ENCODE measurements around the gene AIF1. TPM values are rescaled to one million over a fixed set of nuclear protein-coding genes. Genes with fewer than 3 reads are reported as not detected.

AIF1 gene
- polyA plus RNA-seq, 1 donor, result 24.6 TPM

DNA sequence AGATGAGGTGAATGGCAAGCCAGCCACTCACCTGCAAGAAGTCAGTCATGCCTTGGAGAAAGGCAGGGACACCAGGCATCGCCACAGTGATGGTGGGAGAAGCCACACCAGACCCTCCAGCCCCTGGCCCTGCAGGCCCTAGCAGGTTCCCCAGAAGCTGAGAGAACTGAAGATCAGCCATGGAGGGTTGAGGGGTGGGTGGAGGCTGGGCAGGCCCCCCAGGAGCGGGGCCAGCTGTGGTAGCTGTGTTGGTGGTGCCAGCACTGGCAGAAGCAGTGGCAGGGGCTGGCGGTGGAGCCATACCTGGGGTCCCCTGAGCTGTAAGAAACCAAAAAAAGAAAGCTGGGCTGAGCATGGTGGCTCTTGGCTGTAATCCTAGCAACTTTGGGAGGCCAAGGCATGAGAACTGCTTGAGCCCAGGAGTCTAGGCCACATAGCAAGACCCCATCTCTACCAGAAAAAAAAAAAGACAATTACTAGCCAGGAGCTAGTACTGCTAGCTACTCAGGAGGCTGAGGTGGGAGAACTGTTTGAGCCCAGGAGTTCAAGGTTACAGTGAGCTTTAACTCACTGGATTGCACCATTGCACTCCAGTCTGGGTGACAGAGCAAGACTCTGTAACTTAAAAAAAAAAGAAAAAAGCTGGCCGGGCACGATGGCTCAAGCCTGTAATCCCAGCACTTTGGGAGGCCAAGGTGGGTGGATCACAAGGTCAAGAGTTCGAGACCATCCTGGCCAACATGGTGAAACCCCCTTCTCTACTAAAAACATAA, 27.9 kb downstream of the AIF1 start:
- DNase-seq, result no peak

DNA sequence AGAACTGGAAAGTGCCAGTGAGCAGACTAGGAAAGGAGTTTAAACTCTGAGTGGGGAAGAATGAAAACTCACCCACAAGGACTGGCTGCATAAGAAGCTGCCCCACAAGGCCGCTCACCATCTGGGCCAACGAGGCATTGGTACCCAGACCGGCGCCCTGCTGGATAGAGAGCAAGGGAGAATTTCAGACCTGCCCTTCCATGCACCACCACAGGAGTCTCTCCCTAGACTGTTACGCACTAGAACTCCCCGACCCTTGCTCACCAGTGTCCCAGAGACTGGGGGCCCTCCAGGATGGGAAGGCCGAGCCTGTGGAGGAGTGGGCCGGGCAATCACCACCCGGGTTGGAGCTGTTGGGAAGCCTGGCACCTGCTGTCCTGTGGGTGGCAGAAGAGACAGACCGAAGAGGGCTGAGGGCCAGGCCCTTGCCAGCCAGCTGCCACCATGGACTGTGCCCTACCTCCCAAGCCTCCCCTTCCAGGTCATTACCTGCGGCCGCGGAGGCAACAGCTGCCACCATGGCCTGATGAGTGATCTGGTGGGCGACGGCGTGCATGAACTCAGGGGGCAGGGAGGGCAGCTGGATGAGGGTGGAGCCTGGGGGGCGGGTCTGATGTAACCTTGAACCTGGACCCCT, 28.9 kb downstream of the AIF1 start:
- no peak for DNase-seq

DNA sequence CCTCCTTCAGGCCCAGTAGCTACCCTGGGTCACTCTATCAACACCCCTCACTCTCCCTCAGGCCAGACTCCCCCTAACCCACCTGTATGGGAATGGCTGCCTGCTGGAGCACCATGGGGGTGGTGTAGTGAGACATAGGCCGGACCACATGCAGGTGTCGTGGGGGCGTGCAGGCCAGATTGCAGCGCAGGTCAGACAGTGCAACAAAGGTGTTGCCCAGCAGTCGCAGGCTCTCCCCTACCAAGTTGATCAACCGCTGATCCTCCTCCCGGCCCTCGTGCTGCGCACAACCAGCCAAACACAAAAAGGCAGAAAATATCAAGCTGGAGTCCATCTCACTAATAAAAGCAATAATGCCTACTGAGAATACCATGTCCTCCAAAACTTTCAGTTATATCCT, 30.3 kb downstream of the AIF1 start:
- no peak for DNase-seq

DNA sequence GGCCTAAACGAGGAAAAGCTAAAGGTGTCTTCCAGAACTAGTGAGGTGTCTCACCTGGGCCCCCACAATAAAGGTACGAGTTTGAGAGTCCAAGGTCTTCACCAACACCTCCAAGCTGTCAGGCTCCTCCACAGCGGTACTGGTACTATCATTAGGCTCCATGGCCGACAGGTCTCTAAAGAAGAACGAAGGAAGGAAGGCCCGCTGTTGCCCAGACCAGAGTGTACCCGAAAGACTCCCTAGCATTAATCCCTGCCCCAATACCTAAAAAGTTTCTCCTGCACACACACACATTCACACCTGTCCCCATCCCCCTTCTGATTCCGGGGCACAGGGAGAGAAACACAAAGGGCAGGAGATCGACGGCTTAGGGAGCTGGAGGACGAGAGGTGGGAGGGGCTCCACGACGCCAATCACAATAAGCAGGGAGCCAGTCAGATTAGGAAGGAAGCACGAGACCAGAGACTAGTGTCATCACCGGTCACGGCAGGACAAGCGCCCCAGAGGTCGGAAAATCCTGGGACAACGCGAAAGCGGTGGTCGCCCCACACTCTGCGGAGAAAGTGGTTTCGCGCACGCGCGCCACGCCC, 36.7 kb downstream of the AIF1 start:
- peak; percentile 83 for DNase-seq

DNA sequence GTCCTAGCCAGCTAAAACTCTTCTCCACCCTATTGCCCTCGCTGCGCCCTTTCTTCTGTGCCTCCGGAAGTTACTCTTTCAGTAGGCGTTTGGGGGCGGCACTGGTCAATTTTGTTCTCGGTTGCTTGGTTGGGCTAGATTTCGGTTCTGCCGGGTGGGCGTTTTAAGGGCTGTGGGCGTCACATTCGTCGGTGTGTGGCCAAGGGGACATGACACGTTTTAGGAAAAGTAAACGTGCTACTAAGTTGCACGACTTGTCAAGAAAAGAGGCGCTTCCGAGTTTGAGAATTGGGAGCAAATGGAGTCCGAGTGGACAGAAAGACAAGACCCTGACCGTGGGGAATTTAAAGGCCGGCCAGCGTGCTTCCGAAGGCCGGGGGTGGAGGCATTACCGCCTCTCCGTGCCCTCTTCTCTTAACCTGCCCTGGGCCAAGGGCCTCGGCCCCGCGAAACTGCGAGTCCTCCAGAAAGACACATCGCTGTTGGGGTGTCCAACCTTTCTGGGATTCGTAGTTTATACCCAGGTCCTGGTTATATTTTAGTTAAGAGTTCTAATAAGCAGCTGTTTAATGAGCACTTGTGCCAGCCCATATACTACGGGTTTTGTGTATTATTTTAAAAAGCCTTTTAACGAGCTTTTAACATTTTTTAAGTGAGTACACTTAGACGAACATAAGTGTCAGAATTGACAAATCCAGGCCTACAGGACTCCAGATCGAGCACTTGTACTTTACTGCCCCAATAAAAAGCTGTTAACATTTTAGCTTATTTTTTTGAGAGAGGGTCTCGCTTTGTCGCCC, 38.1 kb downstream of the AIF1 start:
- no peak for DNase-seq

DNA sequence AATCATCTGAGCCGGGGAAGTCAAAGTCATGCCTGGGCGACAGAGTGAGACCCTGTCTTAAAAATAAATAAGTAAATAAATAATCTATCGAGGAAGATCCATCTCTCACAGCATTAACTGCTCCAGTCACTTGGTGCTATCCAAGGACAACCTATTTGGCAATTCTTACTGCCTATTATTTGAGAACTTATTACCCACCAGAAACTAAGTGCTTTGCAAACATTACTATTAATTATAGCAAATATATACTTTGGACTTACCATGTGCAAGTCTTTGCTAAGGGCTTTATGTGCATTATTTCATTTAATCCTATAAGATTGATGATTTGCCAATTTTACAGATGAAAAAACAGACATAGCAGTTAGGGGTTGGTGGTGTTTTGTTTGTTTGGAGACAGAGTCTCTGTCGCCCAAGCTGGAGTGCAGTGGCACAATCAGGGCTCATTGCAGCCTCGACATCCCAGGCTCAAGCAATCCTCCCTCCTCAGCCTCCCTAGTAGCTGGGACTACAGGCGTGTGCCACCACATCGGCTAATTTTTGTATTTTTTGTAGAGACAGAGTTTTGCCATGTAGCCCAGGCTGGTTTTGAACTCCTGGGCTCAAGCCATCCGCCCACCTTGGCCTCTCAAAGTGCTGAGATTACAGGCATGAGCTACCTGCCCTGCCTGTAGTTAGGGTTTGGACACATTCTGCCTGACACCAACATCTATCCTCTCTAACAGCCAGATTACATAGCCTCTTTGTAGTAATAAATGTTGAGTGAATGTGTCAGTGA, 39.7 kb downstream of the AIF1 start:
- no peak for DNase-seq

DNA sequence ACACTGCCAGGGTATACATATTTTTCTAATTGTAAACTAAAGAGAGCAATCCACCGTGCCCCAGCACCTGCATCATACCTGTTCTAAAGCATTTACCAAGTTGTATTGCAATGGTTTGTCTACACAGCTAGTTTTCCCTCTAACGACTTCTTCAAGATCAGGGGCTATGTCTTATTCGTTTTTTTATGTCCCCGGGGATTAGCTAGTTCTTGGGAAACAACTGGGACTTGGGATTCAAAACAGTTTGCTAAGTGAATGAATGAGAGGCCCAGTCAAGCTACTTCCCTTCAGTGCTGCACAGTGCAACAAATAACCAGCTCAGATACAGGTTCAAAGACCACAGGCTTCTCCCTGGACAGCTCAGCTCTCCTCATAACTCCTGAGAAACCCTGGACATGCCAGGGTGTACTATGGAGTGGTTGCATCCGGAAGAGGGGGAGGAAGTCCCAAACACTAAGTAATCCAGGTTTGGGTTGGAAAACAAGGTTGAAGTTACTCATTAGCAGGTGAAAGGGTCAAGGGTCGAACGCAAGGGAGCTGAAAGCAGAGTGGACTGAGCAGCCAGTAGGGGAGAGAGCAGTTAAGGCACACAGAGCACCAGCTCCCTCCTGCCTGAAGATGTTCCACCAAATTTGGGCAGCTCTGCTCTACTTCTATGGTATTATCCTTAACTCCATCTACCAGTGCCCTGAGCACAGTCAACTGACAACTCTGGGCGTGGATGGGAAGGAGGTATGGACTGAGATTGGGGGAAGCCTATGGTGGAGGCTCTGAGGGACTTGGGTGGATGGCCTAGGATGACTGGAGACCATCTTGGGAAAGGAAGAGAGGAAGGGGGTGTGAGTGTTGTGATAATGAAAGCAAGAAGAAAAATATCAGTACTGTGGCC, 40.6 kb downstream of the AIF1 start, which contains the start of gene APOM:
Gene APOM, plus strand, starts transcription at position 546 of the 889 bp plus-strand sequence. Its CDS starts 73 bp downstream, at position 619.
- DNase-seq, result no peak

DNA sequence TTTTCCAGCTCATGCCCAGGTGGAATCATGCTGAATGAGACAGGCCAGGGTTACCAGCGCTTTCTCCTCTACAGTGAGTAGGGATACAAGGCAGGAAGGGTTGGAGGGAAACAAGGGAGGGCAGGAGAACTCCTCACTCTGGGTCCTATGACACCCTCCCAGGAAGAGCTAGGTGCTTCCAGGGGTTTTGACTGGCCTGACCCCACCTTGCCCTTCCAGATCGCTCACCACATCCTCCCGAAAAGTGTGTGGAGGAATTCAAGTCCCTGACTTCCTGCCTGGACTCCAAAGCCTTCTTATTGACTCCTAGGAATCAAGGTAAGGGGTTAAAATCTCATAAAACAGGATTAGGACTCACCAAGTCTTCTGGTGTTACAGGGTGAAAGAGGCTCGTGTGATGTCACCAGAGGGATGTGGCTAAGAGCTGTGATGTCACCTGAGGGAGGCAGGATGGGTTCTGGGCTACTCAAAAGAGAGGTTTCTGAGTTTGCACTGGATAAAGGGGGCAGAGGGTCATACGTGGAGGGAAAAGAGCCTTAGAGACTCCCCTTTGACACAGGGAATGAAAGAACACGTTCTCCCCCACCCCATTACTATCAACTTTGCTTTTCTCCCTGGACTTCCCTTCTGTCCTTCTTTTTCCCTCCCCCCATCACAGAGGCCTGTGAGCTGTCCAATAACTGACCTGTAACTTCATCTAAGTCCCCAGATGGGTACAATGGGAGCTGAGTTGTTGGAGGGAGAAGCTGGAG, 42.5 kb downstream of the AIF1 start:
- no peak for DNase-seq

DNA sequence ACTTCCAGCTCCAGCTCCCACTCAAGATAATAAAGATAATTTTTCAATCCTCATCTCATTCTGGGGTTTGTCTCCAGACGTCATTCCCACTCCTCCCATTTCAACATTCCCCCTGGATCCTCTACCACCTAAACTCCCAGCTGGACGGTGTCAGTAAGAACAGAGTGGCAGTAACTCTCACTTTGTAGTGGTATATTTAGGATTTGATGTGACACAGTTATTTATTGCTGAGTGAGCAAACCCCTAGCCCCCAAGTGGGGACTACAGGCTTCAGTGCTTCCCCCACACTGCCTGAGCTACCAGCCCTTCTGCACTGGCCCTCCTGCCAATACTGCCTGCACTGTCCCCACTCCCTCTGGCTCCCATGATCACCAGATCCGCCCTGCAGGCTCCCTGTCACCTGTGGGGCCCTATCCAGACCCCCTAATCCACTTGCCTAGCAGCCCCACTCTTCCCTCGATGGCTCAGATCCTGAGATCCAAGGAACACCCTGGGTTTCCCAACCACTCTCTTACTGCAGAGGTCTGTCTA, 43.2 kb downstream of the AIF1 start:
- no peak for DNase-seq

DNA sequence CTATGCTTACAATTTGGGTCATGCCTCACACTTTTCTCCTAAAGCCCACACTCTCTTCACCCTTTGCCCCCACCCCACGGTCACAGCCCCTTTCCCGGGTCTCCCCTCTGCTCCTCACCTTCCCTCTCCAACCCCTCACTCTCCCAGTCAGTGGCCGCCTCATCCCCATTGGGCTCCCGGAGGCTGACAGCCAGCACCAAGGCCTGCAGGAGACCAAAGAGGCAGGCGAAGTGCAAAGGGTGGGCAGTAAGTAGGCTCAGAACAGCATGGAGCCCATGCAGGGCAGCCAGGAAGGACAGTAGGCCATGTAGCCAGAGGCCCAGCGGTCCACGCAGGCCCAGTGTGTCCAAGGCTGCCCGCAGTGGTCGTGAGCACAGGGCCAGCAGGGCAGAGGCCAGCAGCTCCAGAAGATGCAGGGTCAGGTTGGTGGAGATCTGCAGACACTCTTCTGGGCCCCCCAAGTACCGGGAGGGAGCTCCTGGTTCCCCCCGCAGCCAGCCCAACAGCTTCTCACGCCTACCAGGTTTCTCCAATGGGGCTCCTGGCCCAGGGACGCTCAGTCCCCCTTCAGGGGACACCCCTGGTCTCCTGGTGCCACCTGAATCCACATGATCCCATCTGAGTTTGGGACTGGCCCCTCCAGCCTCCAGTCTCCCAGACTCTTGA, 44.1 kb downstream of the AIF1 start:
- DNase-seq, result no peak

DNA sequence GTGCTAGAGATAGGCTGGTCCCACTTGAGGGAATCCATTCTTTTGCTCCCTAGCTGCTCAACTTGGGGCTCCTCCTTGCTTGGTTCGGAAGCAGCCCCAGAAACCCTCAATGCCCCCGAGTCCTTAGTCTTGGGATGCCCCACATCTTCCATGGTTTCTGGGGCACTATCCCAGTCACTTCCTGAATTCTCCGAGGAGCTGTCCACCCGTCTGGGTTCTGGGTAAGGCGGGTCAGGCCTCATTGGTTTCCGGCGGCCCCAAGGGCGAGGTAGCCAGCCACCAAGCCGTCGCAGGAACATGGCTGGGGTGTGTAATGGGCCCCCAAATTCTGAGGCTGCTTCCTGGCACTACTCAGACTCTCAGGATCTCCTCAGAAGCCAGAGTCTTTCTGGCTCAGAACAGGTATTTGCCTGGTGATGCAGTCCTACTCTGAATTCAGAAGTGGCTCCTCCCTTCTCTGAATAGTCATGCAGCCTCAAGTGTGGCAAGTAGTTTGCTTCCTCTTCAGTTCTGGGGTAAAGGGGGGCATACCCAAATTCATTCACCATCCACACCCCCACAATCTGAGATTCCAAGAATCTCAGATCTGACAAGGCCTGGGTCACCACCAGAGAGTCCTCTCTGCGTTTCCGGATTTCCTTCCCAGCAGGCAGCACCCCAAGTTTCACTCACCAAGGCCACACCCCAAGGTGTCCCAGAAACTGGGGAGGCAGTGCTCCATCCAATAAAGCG, 44.8 kb downstream of the AIF1 start:
- no peak for DNase-seq

DNA sequence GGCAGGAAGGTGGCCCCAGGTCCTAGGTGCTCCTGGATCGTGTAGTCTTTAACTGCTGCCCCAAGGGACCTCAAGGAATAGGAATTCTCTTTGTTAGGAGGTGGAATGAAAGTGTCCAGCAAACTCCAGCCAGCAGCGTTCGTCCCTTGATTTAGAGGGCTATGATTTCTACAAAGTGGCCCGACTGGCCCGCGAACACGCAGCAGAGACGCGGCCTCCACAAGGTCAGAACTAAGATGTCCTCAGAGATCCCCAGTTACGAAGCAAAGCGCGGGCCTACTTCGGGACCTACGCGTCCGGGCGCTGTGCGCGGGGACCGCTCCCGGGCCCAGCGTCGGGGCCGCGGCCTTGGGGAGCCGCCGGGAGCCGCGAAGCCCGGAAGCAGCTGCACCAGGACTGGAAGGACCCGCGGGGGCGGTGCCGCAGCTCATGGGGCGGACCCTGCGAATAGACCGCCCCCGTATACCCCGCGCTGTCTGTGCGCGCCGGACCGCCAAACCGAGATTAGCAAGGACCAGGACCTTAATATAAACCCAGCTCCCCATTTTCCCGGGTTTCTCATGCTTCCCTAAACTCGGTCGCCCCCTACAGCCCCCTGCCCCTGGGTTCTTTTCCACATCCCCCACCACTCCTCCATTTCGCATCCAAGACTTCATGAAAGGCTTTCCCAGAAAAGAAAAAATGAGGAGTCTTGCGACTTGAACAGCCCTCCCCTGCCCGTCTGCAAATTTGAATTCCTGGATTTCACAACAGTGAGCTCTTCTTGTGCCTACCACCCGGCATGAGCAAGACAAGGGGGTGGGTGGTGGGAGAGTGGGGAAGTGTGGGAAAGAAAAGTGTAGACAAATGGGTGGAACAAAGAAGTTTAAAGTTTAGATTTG, 45.6 kb downstream of the AIF1 start, which contains the start of gene C6orf47:
Gene C6orf47, minus strand, starts transcription at position 398 of the 881 bp plus-strand sequence. CDS start 831 bp downstream, outside the sequence.
- peak; percentile 89 for DNase-seq

DNA sequence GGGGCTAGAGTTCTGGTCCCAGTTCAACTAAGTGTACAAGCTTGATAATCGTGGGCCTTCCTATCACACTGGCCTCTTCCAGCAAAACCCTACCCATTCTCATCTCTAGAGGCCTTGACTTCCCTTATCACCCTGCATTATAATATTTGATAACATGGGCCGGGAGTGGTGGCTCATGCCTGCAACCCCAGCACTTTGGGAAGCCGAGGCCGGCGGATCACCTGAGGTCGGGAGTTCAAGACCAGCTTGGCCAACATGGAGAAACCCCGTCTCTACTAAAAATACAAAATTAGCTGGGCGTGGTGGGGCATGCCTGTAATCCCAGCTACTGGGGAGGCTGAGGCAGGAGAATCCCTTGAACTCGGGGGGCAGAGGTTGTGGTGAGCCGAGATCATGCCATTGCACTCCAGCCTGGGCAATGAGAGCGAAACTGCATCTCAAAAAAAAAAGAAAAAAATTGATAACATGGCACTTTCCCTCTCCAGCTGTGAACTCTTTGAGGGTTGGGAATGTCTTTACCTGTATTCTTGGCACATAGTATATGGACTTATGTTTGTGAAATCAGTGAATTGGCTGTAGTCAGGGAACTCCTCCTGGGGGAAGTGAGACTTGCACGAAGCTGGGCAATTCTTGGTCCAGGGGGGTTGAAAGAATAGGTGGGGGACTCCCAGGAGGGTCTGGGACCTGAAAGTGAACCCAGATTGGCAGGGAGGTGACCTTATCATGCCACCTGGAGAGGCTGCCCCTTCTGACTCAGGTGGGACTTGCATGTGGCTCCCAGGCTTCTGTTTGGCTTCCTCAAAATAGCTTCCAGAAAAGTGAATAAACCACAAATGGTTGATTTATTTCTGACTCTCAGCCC, 46.5 kb downstream of the AIF1 start:
- DNase-seq, result no peak

DNA sequence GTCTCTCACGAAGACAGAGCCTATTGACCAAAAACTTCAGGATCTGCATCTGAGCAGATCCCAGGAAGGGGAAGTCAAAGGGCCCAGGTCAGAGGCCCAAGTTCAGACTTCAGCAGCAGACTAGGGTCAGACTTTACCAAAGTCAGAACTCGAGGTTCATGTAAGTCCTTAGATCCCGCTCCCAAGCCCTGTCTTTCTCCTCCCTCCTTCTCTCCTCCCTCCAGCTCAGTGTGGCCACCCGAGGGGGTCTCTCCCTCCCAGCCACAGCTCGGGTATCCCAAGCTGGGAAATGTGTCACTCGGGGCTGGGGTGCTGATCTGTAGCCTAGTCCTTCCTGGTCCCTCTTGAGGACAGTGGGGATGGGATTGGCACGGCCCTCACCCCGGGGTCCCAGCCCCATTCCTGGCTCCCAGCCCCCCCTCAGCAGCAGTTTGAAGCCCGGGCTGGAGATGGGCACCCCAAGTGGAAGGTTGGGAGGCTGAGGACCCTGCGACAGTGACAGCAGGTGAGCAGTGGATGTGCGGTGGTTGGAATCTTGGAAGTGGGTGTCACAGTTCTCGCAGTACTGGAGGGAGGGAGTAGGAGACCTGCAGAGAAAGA, 47.2 kb downstream of the AIF1 start:
- no peak for DNase-seq

DNA sequence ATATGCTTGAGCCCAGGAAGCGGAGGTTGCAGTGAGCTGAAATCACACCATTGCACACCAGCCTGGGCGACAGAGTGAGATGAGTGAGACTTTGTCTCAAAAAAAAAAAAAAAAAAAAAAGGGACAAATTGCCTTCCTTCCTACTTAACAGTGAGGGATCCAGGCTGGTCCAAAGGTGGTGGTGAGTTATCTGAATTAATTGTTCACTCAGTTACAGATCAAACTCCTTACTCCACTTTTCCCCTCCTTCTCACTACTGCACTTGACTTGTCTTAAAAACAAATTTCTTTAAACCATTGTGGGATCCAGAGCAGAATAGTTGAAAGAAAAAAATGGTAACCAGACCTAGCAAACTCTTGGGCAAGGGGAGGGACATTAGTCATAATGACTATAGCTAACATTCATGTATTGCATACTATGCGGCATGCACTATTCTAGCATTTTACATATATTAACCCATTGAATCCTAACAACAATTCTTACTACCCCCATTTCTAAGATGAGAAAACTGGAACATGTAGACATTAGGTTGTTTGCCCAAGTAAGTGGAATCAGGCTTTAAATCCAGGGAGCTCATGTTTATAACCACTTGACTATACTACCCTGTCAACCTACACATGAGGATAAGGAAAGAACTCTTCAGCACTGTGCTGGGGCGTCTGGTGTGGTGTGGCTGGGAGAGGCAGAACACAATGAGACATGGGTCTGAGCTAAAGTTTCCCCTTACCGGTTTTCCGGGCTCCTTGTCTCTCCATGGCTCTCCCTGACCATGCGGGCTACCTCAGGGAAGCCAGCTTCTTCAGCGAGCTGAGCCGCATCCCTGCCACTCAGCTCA, 48.3 kb downstream of the AIF1 start:
- no peak for DNase-seq
